Activated CD4-positive, alpha-beta T cell treated with anti-CD3 and anti-CD28 coated beads, Interleukin-2, Interleukin-4, amounts not matched to agents 100 ng/mL and 50 ng/mL, durations not matched to agents 16 hours and 8 hours (primary cell): Measurements from ENCODE around the gene PPP1R9B.

Experiments
- DNase-seq: peaks from one replicate; pipeline ENCODE4 v3.0.0-alpha.2; 2020; ENCODE audit warnings: low spot score

The PPP1R9B gene

DNA sequence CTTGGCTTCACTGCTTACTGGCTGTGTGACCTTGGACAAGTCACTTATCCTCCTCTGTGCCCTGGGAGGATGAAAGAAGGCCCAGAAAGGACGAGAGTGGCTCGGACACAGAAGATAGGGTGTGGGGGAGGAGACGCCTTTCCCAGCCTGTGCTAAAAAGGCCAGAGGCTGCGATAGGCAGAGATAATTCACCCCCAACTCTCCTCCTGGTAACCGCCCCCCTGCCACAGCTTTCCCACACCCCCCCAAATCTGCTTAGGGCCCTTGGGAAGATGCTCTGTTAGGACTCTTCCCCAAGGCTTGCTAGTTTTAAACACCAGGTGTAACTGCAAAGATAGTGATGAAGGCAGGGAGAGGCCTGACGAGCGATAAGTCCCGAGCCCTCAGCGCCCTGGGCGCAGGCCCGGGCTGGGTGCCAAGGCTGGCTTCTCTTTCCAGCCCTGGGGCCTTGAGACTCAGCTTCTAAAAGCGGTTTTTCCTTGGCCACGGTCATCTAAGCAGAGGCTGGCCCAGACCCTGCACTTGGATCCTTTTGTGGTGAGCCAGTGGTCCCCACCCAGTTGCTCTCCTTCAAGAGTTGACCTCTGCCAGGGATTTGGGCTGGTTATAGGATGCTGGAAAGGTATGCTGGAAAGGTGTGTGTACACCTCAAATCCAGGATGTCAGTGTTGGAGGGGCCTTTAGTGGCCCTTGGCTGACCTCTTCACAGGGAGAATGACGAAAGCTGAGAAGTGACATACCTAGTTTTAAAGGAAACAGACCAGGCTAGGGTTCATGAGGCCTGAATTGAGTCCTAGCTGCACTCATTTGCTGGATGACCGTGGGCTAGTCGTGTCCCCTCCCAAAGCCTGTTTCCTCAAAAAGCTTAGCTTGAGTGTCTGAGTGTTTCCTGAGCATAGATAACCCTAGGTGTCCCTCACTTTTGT lies 3.4 kb upstream of the PPP1R9B start:
- DNase-seq, result no peak

GRCh38 chr17:50152736-50153135 lies 2.3 kb upstream of the PPP1R9B start:
- no peak for DNase-seq

DNA sequence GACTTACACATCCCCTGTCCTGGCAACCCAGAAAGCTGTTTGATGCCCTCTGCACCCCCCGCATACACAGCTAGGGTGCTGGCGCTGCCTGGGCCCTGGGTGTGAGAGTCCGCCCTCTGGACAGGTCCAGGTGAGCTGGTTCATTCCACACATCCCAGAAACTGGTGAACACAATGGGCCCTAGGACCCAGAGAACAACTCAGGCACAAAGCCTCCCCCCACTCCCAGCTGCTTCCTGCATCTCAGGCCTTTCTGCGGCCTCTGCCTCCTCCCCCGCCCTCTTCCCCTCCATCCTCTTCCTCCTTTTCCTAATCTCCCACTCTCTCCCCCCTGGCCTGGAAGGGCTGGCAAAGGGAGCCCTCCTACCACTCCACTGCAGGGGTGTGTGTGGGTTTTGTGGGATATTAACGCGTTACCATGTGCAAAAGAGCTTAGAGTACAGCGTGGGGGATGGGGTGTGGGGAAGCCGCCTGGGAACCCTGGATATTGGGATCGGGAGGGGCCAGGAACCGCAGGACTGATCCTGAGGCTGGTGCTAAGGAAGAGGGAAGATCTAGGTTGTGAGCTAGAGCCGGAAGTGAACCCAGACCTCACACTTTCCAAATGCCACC lies 1.6 kb upstream of the PPP1R9B start:
- peak; percentile 67 for DNase-seq

GRCh38 chr17:50151041-50151936 lies 812 bp upstream of the PPP1R9B start:
- DNase-seq, result peak; percentile 93

- DNase-seq, result peak; percentile 50
Observed at GRCh38 chr17:50149417-50150353, 792 bp downstream of the PPP1R9B start.

DNA sequence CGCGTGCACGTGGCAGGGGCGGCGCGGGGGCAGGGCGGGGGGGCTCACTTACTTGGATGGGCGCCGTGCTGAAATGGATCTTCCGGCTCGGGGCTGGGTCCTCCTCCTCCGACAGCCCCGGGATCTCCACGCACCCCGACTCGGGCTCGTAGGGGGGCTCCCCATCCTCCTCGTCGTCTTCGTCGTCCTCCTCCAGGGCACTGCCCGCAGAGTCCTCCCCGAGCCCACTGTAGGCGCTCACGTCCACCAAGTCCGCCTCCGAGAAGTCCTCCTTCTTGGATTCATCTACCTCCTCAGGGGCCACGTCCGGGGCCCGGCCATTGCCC lies 1.4 kb downstream of the PPP1R9B start:
- DNase-seq, result no peak

- DNase-seq, result peak; percentile 65
Observed at GRCh38 chr17:50148226-50149090, 2.0 kb downstream of the PPP1R9B start.

GRCh38 chr17:50147841-50148225 lies 2.6 kb downstream of the PPP1R9B start:
- no peak for DNase-seq

- no peak for DNase-seq
Observed at GRCh38 chr17:50146927-50147665, 3.4 kb downstream of the PPP1R9B start.

GRCh38 chr17:50146230-50146926 lies 4.1 kb downstream of the PPP1R9B start:
- DNase-seq, result no peak

GRCh38 chr17:50145532-50146229 lies 4.8 kb downstream of the PPP1R9B start:
- DNase-seq, result no peak

DNA sequence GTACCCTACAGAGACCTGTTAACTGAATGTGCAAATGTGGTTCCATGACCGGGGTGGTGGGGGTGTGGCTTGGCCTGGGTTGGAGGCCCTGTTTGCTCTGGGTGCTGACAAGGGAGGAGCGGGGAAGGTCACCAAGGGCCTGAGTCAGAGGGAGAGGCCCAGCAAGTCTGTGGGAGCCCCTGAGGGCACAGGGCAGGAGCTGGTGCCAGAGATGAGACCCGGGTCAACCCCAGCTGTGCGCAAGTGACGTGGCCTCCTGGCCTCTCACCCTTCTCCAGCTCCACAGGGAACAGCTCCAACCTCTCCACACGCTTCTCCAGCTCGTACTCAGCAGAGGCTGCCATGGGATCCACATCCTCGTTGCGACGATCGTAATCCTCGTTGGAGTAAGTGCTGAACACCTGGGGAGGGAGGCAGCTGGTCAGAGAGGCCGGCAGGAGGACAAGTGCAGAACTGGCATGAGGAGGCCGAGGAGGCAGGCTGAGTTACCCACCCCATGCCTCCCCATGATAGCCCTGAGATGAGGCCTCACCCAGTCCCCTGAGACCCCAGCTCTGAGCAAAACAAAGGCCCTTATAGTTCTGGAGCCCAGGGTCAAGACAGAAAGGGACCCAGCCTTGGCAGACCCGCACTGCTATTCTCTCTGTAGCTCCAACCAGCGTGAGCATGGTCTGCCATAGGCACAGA lies 5.5 kb downstream of the PPP1R9B start:
- DNase-seq, result no peak

GRCh38 chr17:50144355-50144754 lies 6.1 kb downstream of the PPP1R9B start:
- DNase-seq, result no peak

GRCh38 chr17:50143461-50144176 lies 6.9 kb downstream of the PPP1R9B start:
- DNase-seq, result no peak

- DNase-seq, result no peak
Observed at GRCh38 chr17:50141745-50142110, 8.7 kb downstream of the PPP1R9B start.

GRCh38 chr17:50141026-50141744 lies 9.3 kb downstream of the PPP1R9B start:
- no peak for DNase-seq
